GM12878 (cell line): ENCODE measurements around the gene OR2T2. TPM values are rescaled to one million over a fixed set of nuclear protein-coding genes. Genes with fewer than 3 reads are reported as not detected.
"Not testable (repeated sequence)": the region's sequence is repeated elsewhere in the genome, so short reads cannot be mapped to it uniquely, and the experiment has no call there.

Experiments
- ATAC-seq: fragments of 200-7000 bp; cut with Tn5 transposase; 3 replicates; pipeline ENCODE4 v1.9.1; 2020; ENCODE audit warnings: mild to moderate bottlenecking, moderate library complexity
- BruUV-seq: library from RNA; stranded (reverse); fragments of 400-500 nt; replicated peaks from 2 replicates; lab custom pipeline; 2021; lab: Mats Ljungman, UMichigan
- CTCF ChIA-PET: fragments of 300-600 bp; sonication (Branson Sonifier 250); formaldehyde crosslinking; extraction: SDS; loops from one replicate; lab custom pipeline; 2021; ENCODE audit warnings: inconsistent platforms; lab: Yijun Ruan, JAX
- POLR2A ChIA-PET: fragments of 350-600 bp; formaldehyde crosslinking; extraction: SDS; loops from one replicate; lab custom pipeline; 2021; ENCODE audit warnings: inconsistent platforms; lab: Charles Lee
- RAD21 ChIA-PET: fragments of 300-600 bp; sonication (Branson Sonifier 250); formaldehyde crosslinking; loops from one replicate; lab custom pipeline; 2023; ENCODE audit warnings: antibody characterized with exemption; ENCODE audit not compliant: unreplicated experiment; lab: Charles Lee
- SMC1A ChIA-PET: fragments of 300-600 bp; sonication (Branson Sonifier 250); formaldehyde crosslinking; loops from one replicate; lab custom pipeline; 2023; ENCODE audit not compliant: unreplicated experiment, uncharacterized antibody; lab: Charles Lee
- DNase-seq: peaks from one replicate; pipeline ENCODE4 v3.0.0-alpha.2; 2011; ENCODE audit warnings: low read depth, low spot score
- FAIRE-seq: peaks from 3 replicates; lab custom pipeline; 2011; peaks lifted over from hg19 to GRCh38; lab: Jason Lieb, UNC
- H2AFZ ChIP-seq: 2 replicates; pipeline ENCODE4 v1.6.0; 2011; ENCODE audit warnings: low read depth, low read length, control low read depth; ENCODE audit not compliant: control insufficient read depth
- H3K27ac ChIP-seq: 2 replicates; pipeline ENCODE4 v1.5.1; 2011; ENCODE audit warnings: control low read depth; ENCODE audit not compliant: control insufficient read depth, insufficient read depth
- H3K27me3 ChIP-seq, 2 experiments: replicated peaks in 1 of 2; 2 replicates each; pipeline versions ENCODE4 v1.6.0 to v1.6.1; 2011; ENCODE audit warnings: low read length in 1 of 2; ENCODE audit not compliant: control insufficient read depth in 2 of 2, insufficient read depth in 2 of 2
- H3K36me3 ChIP-seq, 2 experiments: 2 replicates each; pipeline ENCODE4 v1.5.1; 2011; ENCODE audit warnings: low read length in 1 of 2; ENCODE audit not compliant: control insufficient read depth in 2 of 2, insufficient read depth in 2 of 2
- H3K4me1 ChIP-seq: 2 replicates; pipeline ENCODE4 v1.6.1; 2011; ENCODE audit warnings: mild to moderate bottlenecking, low read length, moderate library complexity, mixed read lengths; ENCODE audit not compliant: control insufficient read depth, insufficient read depth
- H3K4me2 ChIP-seq: 2 replicates; pipeline ENCODE4 v1.6.0; 2011; ENCODE audit warnings: control low read depth; ENCODE audit not compliant: control insufficient read depth, insufficient read depth
- H3K4me3 ChIP-seq: fragments of 200-600 bp; sonication (generic); 2 replicates; pipeline ENCODE4 v1.5.1; 2016
- H3K79me2 ChIP-seq: 2 replicates; pipeline ENCODE4 v1.6.0; 2011; ENCODE audit warnings: low read length; ENCODE audit not compliant: control insufficient read depth, insufficient read depth
- H3K9ac ChIP-seq: 2 replicates; pipeline ENCODE4 v1.8.0; 2011; ENCODE audit warnings: low read length, control low read depth, mixed read lengths; ENCODE audit not compliant: control insufficient read depth, insufficient read depth
- H3K9me3 ChIP-seq: replicated peaks from 3 replicates; pipeline ENCODE4 v1.5.1; 2011; ENCODE audit warnings: mild to moderate bottlenecking, low read length; ENCODE audit not compliant: control insufficient read depth, insufficient read depth
- H4K20me1 ChIP-seq: 2 replicates; pipeline ENCODE4 v1.6.0; 2011; ENCODE audit not compliant: control insufficient read depth, insufficient read depth
- ATF2 ChIP-seq: IDR thresholded peaks from 2 replicates; pipeline ENCODE4 v1.6.1; 2012; ENCODE audit warnings: low read length, inconsistent platforms
- CREM ChIP-seq: IDR thresholded peaks from 2 replicates; pipeline ENCODE4 v1.6.1; 2014; ENCODE audit warnings: antibody characterized with exemption, low read depth
- EED ChIP-seq: sonication (generic); IDR thresholded peaks from 2 replicates; pipeline ENCODE4 v1.6.1; 2016; ENCODE audit warnings: antibody characterized with exemption, low read depth
- ETV6 ChIP-seq, 2 experiments: fragments of 450-650 bp in 1 of 2; IDR thresholded peaks in 1 of 2; conservative IDR thresholded peaks in 1 of 2; 2 replicates each; pipeline ENCODE4 v1.6.1; 2014; ENCODE audit warnings: antibody characterized with exemption in 1 of 2, borderline replicate concordance in 1 of 2, low read depth in 1 of 2, mild to moderate bottlenecking in 1 of 2, moderate library complexity in 1 of 2
- FOXM1 ChIP-seq: IDR thresholded peaks from 2 replicates; pipeline ENCODE4 v1.6.1; 2012; ENCODE audit warnings: low read depth, mild to moderate bottlenecking, inconsistent platforms, low read length, moderate library complexity
- IKZF2 ChIP-seq, 2 experiments: fragments of 450-650 bp; IDR thresholded peaks; 2 replicates each; pipeline ENCODE4 v1.6.1; 2017; ENCODE audit warnings: mild to moderate bottlenecking in 2 of 2, moderate library complexity in 2 of 2
- MLLT1 ChIP-seq: fragments of 450-650 bp; IDR thresholded peaks from 2 replicates; pipeline ENCODE4 v1.6.1; 2016; ENCODE audit warnings: mild to moderate bottlenecking
- MTA2 ChIP-seq: fragments of 450-650 bp; IDR thresholded peaks from 2 replicates; pipeline ENCODE4 v1.6.1; 2016; ENCODE audit warnings: low read depth, mild to moderate bottlenecking, moderate library complexity
- NBN ChIP-seq: fragments of 450-650 bp; IDR thresholded peaks from 2 replicates; pipeline ENCODE4 v1.6.1; 2016
- NFIC ChIP-seq: IDR thresholded peaks from 2 replicates; pipeline ENCODE4 v1.6.1; 2012; ENCODE audit warnings: low read depth, mild to moderate bottlenecking, inconsistent platforms, low read length, moderate library complexity
- RELB ChIP-seq: fragments of 450-650 bp; IDR thresholded peaks from 2 replicates; pipeline ENCODE4 v1.6.1; 2017; ENCODE audit warnings: low read depth, mild to moderate bottlenecking, moderate library complexity
- SPI1 ChIP-seq: IDR thresholded peaks from 2 replicates; pipeline ENCODE4 v1.6.1; 2011; ENCODE audit warnings: low read depth, mild to moderate bottlenecking, low read length, moderate library complexity, borderline replicate concordance; ENCODE audit not compliant: insufficient read depth
- YY1 ChIP-seq: IDR thresholded peaks from 2 replicates; pipeline ENCODE4 v1.6.1; 2011; ENCODE audit warnings: low read depth, mild to moderate bottlenecking, low read length
- WGBS: methylation state at CpG from one replicate; pipeline ENCODE4 v1.1.6; 2016; ENCODE audit warnings: low lambda C conversion rate; ENCODE audit not compliant: insufficient replicate concordance, insufficient coverage; ENCODE audit errors: missing lambda C conversion rate; 5-methylcytosine and 5-hydroxymethylcytosine counted together
- in situ Hi-C: fragments of 300-500 bp; cut with MboI; formaldehyde crosslinking; loops from 9 replicates; pipeline ENCODE4 v1.14.3; 2018; ENCODE audit warnings: mixed read lengths
- intact Hi-C: fragments of 100-400 bp; cut with micrococcal nuclease; formaldehyde crosslinking; loops from one replicate; pipeline ENCODE4 v1.14.2; 2022; ENCODE audit not compliant: unreplicated experiment
- polyA plus RNA-seq, 11 experiments: library from polyadenylated mRNA; depleted of rRNA in 4 of 11; unstranded in 6 of 11; stranded (reverse) in 5 of 11; fragments of >200 nt; fragmentation: Nextera tagmentation in 4 of 11; fragmentation: Illumina TruSeq in 1 of 11; extraction: Ambion mirVana in 4 of 11; extraction: Trizol in 1 of 11; gene quantifications; 1 replicate in 1 of 11; 2 replicates in 10 of 11; pipeline versions ENCODE4 v1.2.1 to v1.2.3, GENCODE V29; 2011 to 2016; ENCODE audit warnings: inconsistent platforms in 2 of 11, missing spikeins in 2 of 11, low read depth in 1 of 11
- total RNA-seq, 4 experiments: library from RNA; depleted of rRNA in 3 of 4; stranded (reverse); fragments of >200 nt in 3 of 4; fragmentation: Illumina TruSeq in 1 of 4; extraction: Trizol in 1 of 4; gene quantifications; 2 replicates each; pipeline versions ENCODE4 v1.2.1 to v1.2.3, GENCODE V29; 2013 to 2021

The OR2T2 gene
- total and polyA plus RNA-seq, 10 of the 15 experiments (the other 5 are each of a cell fraction or from before 2014, with no cell fraction given), result 0.07 to 7.0 (median 1.2) TPM

- CTCF ChIA-PET, BruUV-seq, H3K27me3 ChIP-seq, H4K20me1 ChIP-seq, H3K36me3 ChIP-seq, H3K9ac ChIP-seq, H3K9me3 ChIP-seq, DNase-seq, H3K79me2 ChIP-seq, H3K4me3 ChIP-seq, H3K4me1 ChIP-seq: not testable (repeated sequence)
- ChIA-PET POLR2A (interaction anchor here (1.2 to 1.5 kb wide), 3 partner anchors 22 to 377 kb away, joined by 3 to 4 read pairs (median 3); no protein-coding TSS in a partner anchor), SMC1A (interaction anchor here (1.2 to 1.6 kb wide), 2 partner anchors 98 to 235 kb away, joined by 3 to 6 read pairs; no protein-coding TSS in a partner anchor), RAD21 (interaction anchor here (1.3 to 1.5 kb wide), 2 partner anchors 22 to 235 kb away, joined by 3 to 8 read pairs; no protein-coding TSS in a partner anchor)
- in situ Hi-C loops (loop anchor here (25.0 kb wide), 1 partner anchor 1066 kb away; no protein-coding TSS in a partner anchor), intact Hi-C loops (loop anchor here (5.0 kb wide), 1 partner anchor 364 kb away; no protein-coding TSS in a partner anchor)
- 5% methylated on average over 3 of the region's 3 CpGs for WGBS
- Histone ChIP-seq H2AFZ (peak overlapping the region; percentile 37), H3K4me2 (0 out of 2 replicates have a peak overlapping the region, but pooled peaks have one; percentile 44), H3K27ac (peak overlapping the region; percentile 50)
- peak; percentile 80 for ATAC-seq
- TF ChIP-seq SPI1 (peak; percentile 85), NFIC (peak; percentile 44; the same call in 1 of the 2 replicates), RELB (0 out of 2 replicates have a peak, but pooled peaks have one; percentile 57), MTA2 (peak; percentile 24; the same call in 1 of the 2 replicates), YY1 (peak; percentile 29; the same call in 1 of the 2 replicates), EED (peak; percentile 82), MLLT1 (peak; percentile 64; the same call in 1 of the 2 replicates), CREM (peak; percentile 18; the same call in 1 of the 2 replicates), ATF2 (peak; percentile 58), NBN (0 out of 2 replicates have a peak, but pooled peaks have one; percentile 37), IKZF2 (IDR thresholded peaks at IDR 0.05) (peak; percentile 40 to 56; a peak in 3 of 4 replicates), FOXM1 (peak; percentile 37; the same call in 1 of the 2 replicates), ETV6 (conservative IDR thresholded peaks at IDR 0.05 in 1 of 2, IDR thresholded peaks at IDR 0.05 in 1 of 2; ENCODE audit: borderline replicate concordance in 1 of 2, low read depth in 1 of 2) (peak in 1 of 2 experiments; percentile 82; a peak in 2 of 4 replicates)
- FAIRE-seq, result peak; percentile 84
These were observed 17.3 kb upstream of the OR2T2 start for GRCh38 chr1:248428192-248428533.
